CD4-positive, alpha-beta T cell (primary cell): ENCODE data around the gene M1AP. TPM values are rescaled to one million over a fixed set of nuclear protein-coding genes. Genes with fewer than 3 reads are reported as not detected.

Source experiments
- ATAC-seq: fragments of 200-7000 bp; cut with Tn5 transposase; one replicate; pipeline ENCODE4 v1.10.0; 2022; ENCODE audit warnings: mild to moderate bottlenecking; ENCODE audit not compliant: poor library complexity
- CTCF ChIA-PET: fragments of 350-600 bp; sonication (Branson Sonifier 250); formaldehyde crosslinking; loops from one replicate; lab custom pipeline; 2021; ENCODE audit warnings: antibody characterized with exemption, inconsistent platforms; lab: Charles Lee
- POLR2A ChIA-PET: fragments of 350-600 bp; sonication (Branson Sonifier 250); formaldehyde crosslinking; loops from one replicate; lab custom pipeline; 2021; ENCODE audit warnings: antibody characterized with exemption, inconsistent platforms; lab: Charles Lee
- DNase-seq, 14 experiments: peaks; one replicate each; pipeline ENCODE4 v3.0.0-alpha.2; 2013 to 2020; ENCODE audit warnings: mixed read lengths in 2 of 14
- H3K27ac ChIP-seq, 2 donors: one replicate each; pipeline versions ENCODE4 v1.5.1 to v1.7.0; 2013; ENCODE audit warnings: low read length in 2 of 2, low read depth in 1 of 2, mild to moderate bottlenecking in 1 of 2
- H3K27me3 ChIP-seq, 2 experiments: 1 replicate in 1 of 2; 2 replicates in 1 of 2; pipeline versions ENCODE4 v1.6.1 to v1.7.0; 2013; ENCODE audit warnings: low read length in 2 of 2, control low read depth in 1 of 2, mild to moderate bottlenecking in 1 of 2, moderate library complexity in 1 of 2; ENCODE audit not compliant: insufficient read depth in 2 of 2, control insufficient read depth in 1 of 2
- H3K36me3 ChIP-seq: one replicate; pipeline ENCODE4 v1.6.1; 2013; ENCODE audit warnings: low read length, control low read depth; ENCODE audit not compliant: insufficient read depth
- H3K4me1 ChIP-seq: one replicate; pipeline ENCODE4 v1.6.1; 2013; ENCODE audit warnings: low read length, control low read depth; ENCODE audit not compliant: insufficient read depth
- H3K4me3 ChIP-seq: one replicate; pipeline ENCODE4 v1.5.1; 2013; ENCODE audit warnings: mild to moderate bottlenecking, low read length, moderate library complexity
- H3K9me3 ChIP-seq, 2 experiments: 1 replicate in 1 of 2; 2 replicates in 1 of 2; pipeline versions ENCODE4 v1.6.1 to v1.7.0; 2013; ENCODE audit warnings: low read length in 2 of 2, mild to moderate bottlenecking in 2 of 2, control low read depth in 1 of 2, moderate library complexity in 1 of 2; ENCODE audit not compliant: control insufficient read depth in 1 of 2, insufficient read depth in 1 of 2
- H3K27ac Mint-ChIP-seq: one replicate; pipeline ENCODE4 v1.8.0; 2020; ENCODE audit warnings: mixed read lengths
- H3K27me3 Mint-ChIP-seq: one replicate; pipeline ENCODE4 v1.8.0; 2021; ENCODE audit warnings: mixed read lengths
- H3K36me3 Mint-ChIP-seq: one replicate; pipeline ENCODE4 v1.8.0; 2021; ENCODE audit warnings: low read depth, mixed read lengths
- H3K4me1 Mint-ChIP-seq: one replicate; pipeline ENCODE4 v1.8.0; 2021; ENCODE audit warnings: low read depth, mixed read lengths
- H3K4me3 Mint-ChIP-seq: one replicate; pipeline ENCODE4 v1.8.0; 2020; ENCODE audit warnings: mild to moderate bottlenecking, mixed read lengths
- H3K9me3 Mint-ChIP-seq: one replicate; pipeline ENCODE4 v1.8.0; 2020; ENCODE audit warnings: mixed read lengths
- intact Hi-C, 2 experiments: fragments of 100-400 bp; cut with DNase I in 1 of 2; cut with micrococcal nuclease in 1 of 2; formaldehyde crosslinking; loops; one replicate each; pipeline versions ENCODE4 v1.15.1 to v1.9.0; 2023 to 2025; cut with DNase I, micrococcal nuclease
- total RNA-seq, 174 experiments: library from RNA in 2 of 174; stranded (reverse) in 2 of 174; gene quantifications; one replicate each; pipeline ENCODE4 v1.2.3 and lab custom pipeline; 2021 to 2026
- TF ChIP-seq, protein P1 (sequence below): fragments of 200-600 bp; IDR thresholded peaks from one replicate; pipeline ENCODE4 v1.8.0; 2022; ENCODE audit warnings: antibody characterized with exemption, mild to moderate bottlenecking

Gene M1AP
- total RNA-seq, 2 experiments from 2014 or later: not detected

DNA sequence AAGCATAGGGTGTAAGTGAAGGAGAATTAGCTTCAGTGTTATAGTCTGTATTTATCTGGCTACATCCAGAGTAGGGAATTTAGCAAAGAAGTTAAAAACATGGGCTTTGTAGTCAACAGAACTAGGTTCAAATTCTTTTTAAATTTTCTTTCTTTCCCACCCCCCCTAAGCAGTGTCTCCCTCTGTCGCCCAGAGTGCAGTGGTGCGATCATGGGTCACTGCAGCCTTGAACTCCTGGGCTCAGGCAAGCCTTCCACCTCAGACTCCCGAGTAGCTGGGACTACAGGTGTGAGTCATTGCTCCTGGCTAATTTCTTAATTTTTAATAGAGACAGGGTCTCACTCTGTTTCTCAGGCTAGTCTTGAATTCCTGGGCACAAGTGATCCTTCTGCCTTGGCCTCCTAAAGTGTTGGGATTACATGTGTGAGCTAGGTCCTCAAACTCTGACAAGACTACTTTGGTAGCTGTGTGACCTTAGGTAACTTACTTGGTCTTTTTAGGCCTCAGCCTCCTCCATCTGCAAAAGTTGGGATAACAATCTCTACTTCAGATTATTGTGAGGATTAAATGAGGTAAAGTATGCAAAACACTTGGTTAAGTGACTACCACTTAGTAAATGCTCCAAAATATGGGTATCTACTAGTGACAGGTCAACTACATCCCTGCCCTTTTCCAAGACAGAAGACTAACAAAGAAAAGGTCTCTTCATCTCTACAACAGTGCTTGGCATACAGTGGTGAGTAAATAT, 75.8 kb downstream of the M1AP start:
- POLR2A ChIA-PET: no interaction called here
- DNase-seq (no peak), ATAC-seq (no peak)
- no peak overlapping the region for H3K4me3 Mint-ChIP-seq
- H3K9me3 Mint-ChIP-seq: no peaks in the 10 kb centered on the region
- peaks cover 0 to 4% of the 10 kb centered on the region in 2 experiments for H3K27me3 ChIP-seq
- H3K27ac ChIP-seq: no peak overlapping the region
- H3K36me3 Mint-ChIP-seq: no peaks in the 10 kb centered on the region
- peaks cover 5% of the 10 kb centered on the region for H3K4me1 ChIP-seq
- intact Hi-C loops: no loop called here
- H3K27ac Mint-ChIP-seq: no peak overlapping the region
- TF ChIP-seq, protein P1, sequence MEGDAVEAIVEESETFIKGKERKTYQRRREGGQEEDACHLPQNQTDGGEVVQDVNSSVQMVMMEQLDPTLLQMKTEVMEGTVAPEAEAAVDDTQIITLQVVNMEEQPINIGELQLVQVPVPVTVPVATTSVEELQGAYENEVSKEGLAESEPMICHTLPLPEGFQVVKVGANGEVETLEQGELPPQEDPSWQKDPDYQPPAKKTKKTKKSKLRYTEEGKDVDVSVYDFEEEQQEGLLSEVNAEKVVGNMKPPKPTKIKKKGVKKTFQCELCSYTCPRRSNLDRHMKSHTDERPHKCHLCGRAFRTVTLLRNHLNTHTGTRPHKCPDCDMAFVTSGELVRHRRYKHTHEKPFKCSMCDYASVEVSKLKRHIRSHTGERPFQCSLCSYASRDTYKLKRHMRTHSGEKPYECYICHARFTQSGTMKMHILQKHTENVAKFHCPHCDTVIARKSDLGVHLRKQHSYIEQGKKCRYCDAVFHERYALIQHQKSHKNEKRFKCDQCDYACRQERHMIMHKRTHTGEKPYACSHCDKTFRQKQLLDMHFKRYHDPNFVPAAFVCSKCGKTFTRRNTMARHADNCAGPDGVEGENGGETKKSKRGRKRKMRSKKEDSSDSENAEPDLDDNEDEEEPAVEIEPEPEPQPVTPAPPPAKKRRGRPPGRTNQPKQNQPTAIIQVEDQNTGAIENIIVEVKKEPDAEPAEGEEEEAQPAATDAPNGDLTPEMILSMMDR: no peak
- no peaks in the 10 kb centered on the region for H3K36me3 ChIP-seq
- CTCF ChIA-PET: no interaction called here
- H3K4me1 Mint-ChIP-seq: peaks cover 20% of the 10 kb centered on the region
- no peak overlapping the region for H3K4me3 ChIP-seq
- no peaks in the 10 kb centered on the region for H3K9me3 ChIP-seq
- peaks cover 10% of the 10 kb centered on the region for H3K27me3 Mint-ChIP-seq

DNA sequence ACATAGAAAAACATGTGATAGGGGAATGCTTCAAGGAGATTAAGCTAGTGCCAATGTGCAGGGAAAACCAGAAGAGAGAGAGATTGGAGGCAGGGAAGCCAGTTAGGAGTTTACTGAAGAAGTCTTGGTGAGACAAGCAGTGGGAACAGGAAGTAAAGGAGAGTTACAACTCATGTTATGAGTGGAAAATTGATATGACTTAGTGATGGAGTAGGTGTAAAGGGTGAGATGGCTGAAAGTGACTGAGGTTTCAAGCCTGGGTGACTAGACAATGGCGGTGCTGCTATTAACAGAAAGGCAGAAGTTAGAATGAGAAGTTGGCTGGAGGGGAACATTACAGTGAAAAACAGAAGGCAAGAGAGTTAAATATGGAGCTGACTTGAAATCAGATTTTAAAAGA, 77.1 kb downstream of the M1AP start:
- intact Hi-C loops: no loop called here
- Mint-ChIP-seq H3K27me3 (peaks cover 17% of the 10 kb centered on the region), H3K27ac (no peak overlapping the region), H3K4me3 (no peak overlapping the region), H3K36me3 (no peaks in the 10 kb centered on the region), H3K9me3 (no peaks in the 10 kb centered on the region), H3K4me1 (peaks cover 20% of the 10 kb centered on the region)
- H3K27ac ChIP-seq: no peak overlapping the region
- no peaks in the 10 kb centered on the region for H3K36me3 ChIP-seq
- H3K4me3 ChIP-seq: no peak overlapping the region
- TF ChIP-seq, protein P1: no peak
- ATAC-seq (no peak), DNase-seq (no peak)
- POLR2A ChIA-PET: no interaction called here
- H3K4me1 ChIP-seq: peaks cover 5% of the 10 kb centered on the region
- CTCF ChIA-PET: no interaction called here
- H3K9me3 ChIP-seq: no peaks in the 10 kb centered on the region
- peaks cover 0 to 4% of the 10 kb centered on the region in 2 experiments for H3K27me3 ChIP-seq

DNA sequence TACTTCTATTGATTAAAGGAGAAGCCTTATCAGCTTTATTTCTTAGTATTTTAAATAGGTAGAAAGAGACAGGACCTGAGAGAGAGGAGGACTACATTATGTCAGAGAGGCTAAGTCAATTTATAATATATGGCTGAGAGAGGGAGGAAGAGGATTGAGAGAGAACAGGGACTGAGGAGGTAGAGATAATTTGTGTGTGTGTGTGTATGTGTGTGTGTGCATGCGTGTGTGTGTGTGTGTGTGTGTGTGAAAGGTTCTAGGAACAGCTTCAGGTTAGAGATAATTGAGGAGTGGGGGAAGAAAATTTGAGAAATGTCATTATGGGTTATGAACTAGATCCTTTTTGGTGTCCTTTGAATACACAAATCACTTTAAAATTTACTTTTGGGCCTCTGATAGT, 78.4 kb downstream of the M1AP start:
- Mint-ChIP-seq H3K9me3 (no peaks in the 10 kb centered on the region), H3K27me3 (peaks cover 23% of the 10 kb centered on the region), H3K36me3 (no peaks in the 10 kb centered on the region), H3K4me3 (no peak overlapping the region), H3K4me1 (peaks cover 13% of the 10 kb centered on the region), H3K27ac (no peak overlapping the region)
- DNase-seq (no peak), ATAC-seq (no peak)
- no peaks in the 10 kb centered on the region for H3K36me3 ChIP-seq
- peaks cover 5% of the 10 kb centered on the region for H3K4me1 ChIP-seq
- no peak overlapping the region for H3K4me3 ChIP-seq
- ChIA-PET POLR2A (no interaction called here), CTCF (no interaction called here)
- H3K27ac ChIP-seq: no peak overlapping the region
- H3K27me3 ChIP-seq: peaks cover 0 to 4% of the 10 kb centered on the region in 2 experiments
- H3K9me3 ChIP-seq: no peaks in the 10 kb centered on the region
- intact Hi-C loops: no loop called here
- TF ChIP-seq, protein P1: no peak
